GM23338 (cell line): ENCODE results near the gene AGAP1. TPM values are rescaled to one million over a fixed set of nuclear protein-coding genes. Genes with fewer than 3 reads are reported as not detected.

ENCODE experiments used
- EZH2 ChIP-seq: fragments of 200-600 bp; sonication (generic); IDR thresholded peaks from one replicate; pipeline ENCODE4 v1.8.0; 2017; ENCODE audit warnings: antibody characterized with exemption, mild to moderate bottlenecking, low read depth; ENCODE audit not compliant: unreplicated experiment
- EZH2phosphoT487 ChIP-seq: fragments of 200-600 bp; sonication (generic); IDR thresholded peaks from one replicate; pipeline ENCODE4 v1.8.1; 2018; ENCODE audit warnings: antibody characterized with exemption; ENCODE audit not compliant: unreplicated experiment
- JUNB ChIP-seq: IDR thresholded peaks from one replicate; pipeline ENCODE4 v1.6.1; 2016; ENCODE audit warnings: antibody characterized with exemption; ENCODE audit not compliant: unreplicated experiment
- POLR2AphosphoS5 ChIP-seq: IDR thresholded peaks from 2 replicates; pipeline ENCODE4 v1.6.1; 2016; ENCODE audit warnings: antibody characterized with exemption, low read depth
- STAT1 ChIP-seq: IDR thresholded peaks from one replicate; pipeline ENCODE4 v1.6.1; 2016; ENCODE audit warnings: antibody characterized with exemption; ENCODE audit not compliant: unreplicated experiment
- polyA plus RNA-seq: library from polyadenylated mRNA; unstranded; fragments of >200 nt; fragmentation: Nextera tagmentation; extraction: Ambion mirVana; gene quantifications from 2 replicates; pipeline ENCODE4 v1.2.1, GENCODE V29; 2016
- total RNA-seq: library from RNA; depleted of rRNA; stranded (reverse); fragments of >200 nt; shearing (Covaris generic); gene quantifications from 2 replicates; pipeline ENCODE4 v1.2.3, GENCODE V29; 2014
- TF ChIP-seq, protein P1 (sequence below): fragments of 250-450 bp; sonication (Bioruptor Pico); IDR thresholded peaks from 2 replicates; pipeline ENCODE4 v1.5.0; 2020; ENCODE audit warnings: mild to moderate bottlenecking, moderate library complexity
- TF ChIP-seq, protein P2 (sequence below), 2 experiments: fragments of 200-600 bp in 1 of 2; sonication (generic) in 1 of 2; conservative IDR thresholded peaks; 2 replicates each; pipeline versions ENCODE4 v1.5.1 to v1.6.1; 2016 to 2017; ENCODE audit warnings: antibody characterized with exemption in 2 of 2, low read depth in 2 of 2, mild to moderate bottlenecking in 2 of 2, moderate library complexity in 1 of 2
- TF ChIP-seq, protein P3 (sequence below): IDR thresholded peaks from one replicate; pipeline ENCODE4 v1.6.1; 2018; ENCODE audit warnings: antibody characterized with exemption; ENCODE audit not compliant: unreplicated experiment

Gene AGAP1
- total and polyA plus RNA-seq, 2 experiments from 2014 or later = 13.3 to 27.9 TPM

DNA sequence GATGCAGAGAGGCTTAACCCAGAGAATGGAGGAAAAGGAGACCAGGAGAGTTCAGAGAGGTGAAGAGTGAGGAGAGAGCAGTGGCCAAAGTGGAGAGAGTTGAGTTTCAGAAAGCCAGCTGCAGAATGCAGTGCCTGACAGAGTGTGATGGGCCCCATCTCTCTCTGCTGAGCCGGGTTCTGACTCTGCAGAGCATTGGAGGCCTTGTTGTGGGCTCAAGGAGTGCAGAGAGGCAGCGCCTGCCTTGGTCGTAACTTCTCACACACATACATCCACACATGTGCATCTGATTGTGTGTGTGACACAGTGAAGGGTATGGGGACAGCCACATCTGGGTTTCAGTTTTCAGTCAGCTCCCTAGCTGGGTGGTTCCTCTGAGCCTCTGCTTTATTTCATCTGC lies 58.8 kb downstream of the AGAP1 start (continued):
- TF ChIP-seq, protein P1, sequence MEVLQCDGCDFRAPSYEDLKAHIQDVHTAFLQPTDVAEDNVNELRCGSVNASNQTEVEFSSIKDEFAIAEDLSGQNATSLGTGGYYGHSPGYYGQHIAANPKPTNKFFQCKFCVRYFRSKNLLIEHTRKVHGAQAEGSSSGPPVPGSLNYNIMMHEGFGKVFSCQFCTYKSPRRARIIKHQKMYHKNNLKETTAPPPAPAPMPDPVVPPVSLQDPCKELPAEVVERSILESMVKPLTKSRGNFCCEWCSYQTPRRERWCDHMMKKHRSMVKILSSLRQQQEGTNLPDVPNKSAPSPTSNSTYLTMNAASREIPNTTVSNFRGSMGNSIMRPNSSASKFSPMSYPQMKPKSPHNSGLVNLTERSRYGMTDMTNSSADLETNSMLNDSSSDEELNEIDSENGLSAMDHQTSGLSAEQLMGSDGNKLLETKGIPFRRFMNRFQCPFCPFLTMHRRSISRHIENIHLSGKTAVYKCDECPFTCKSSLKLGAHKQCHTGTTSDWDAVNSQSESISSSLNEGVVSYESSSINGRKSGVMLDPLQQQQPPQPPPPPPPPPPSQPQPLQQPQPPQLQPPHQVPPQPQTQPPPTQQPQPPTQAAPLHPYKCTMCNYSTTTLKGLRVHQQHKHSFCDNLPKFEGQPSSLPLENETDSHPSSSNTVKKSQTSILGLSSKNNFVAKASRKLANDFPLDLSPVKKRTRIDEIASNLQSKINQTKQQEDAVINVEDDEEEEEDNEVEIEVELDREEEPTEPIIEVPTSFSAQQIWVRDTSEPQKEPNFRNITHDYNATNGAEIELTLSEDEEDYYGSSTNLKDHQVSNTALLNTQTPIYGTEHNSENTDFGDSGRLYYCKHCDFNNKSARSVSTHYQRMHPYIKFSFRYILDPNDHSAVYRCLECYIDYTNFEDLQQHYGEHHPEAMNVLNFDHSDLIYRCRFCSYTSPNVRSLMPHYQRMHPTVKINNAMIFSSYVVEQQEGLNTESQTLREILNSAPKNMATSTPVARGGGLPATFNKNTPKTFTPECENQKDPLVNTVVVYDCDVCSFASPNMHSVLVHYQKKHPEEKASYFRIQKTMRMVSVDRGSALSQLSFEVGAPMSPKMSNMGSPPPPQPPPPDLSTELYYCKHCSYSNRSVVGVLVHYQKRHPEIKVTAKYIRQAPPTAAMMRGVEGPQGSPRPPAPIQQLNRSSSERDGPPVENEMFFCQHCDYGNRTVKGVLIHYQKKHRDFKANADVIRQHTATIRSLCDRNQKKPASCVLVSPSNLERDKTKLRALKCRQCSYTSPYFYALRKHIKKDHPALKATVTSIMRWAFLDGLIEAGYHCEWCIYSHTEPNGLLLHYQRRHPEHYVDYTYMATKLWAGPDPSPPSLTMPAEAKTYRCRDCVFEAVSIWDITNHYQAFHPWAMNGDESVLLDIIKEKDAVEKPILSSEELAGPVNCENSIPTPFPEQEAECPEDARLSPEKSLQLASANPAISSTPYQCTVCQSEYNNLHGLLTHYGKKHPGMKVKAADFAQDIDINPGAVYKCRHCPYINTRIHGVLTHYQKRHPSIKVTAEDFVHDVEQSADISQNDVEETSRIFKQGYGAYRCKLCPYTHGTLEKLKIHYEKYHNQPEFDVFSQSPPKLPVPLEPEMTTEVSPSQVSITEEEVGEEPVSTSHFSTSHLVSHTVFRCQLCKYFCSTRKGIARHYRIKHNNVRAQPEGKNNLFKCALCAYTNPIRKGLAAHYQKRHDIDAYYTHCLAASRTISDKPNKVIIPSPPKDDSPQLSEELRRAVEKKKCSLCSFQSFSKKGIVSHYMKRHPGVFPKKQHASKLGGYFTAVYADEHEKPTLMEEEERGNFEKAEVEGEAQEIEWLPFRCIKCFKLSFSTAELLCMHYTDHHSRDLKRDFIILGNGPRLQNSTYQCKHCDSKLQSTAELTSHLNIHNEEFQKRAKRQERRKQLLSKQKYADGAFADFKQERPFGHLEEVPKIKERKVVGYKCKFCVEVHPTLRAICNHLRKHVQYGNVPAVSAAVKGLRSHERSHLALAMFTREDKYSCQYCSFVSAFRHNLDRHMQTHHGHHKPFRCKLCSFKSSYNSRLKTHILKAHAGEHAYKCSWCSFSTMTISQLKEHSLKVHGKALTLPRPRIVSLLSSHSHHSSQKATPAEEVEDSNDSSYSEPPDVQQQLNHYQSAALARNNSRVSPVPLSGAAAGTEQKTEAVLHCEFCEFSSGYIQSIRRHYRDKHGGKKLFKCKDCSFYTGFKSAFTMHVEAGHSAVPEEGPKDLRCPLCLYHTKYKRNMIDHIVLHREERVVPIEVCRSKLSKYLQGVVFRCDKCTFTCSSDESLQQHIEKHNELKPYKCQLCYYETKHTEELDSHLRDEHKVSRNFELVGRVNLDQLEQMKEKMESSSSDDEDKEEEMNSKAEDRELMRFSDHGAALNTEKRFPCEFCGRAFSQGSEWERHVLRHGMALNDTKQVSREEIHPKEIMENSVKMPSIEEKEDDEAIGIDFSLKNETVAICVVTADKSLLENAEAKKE (CRISPR knock-in tag) = no peak
- no peak for TF ChIP-seq STAT1
- TF ChIP-seq EZH2phosphoT487 = no peak
- no peak for TF ChIP-seq JUNB
- no peak for TF ChIP-seq POLR2AphosphoS5
- TF ChIP-seq, protein P2, sequence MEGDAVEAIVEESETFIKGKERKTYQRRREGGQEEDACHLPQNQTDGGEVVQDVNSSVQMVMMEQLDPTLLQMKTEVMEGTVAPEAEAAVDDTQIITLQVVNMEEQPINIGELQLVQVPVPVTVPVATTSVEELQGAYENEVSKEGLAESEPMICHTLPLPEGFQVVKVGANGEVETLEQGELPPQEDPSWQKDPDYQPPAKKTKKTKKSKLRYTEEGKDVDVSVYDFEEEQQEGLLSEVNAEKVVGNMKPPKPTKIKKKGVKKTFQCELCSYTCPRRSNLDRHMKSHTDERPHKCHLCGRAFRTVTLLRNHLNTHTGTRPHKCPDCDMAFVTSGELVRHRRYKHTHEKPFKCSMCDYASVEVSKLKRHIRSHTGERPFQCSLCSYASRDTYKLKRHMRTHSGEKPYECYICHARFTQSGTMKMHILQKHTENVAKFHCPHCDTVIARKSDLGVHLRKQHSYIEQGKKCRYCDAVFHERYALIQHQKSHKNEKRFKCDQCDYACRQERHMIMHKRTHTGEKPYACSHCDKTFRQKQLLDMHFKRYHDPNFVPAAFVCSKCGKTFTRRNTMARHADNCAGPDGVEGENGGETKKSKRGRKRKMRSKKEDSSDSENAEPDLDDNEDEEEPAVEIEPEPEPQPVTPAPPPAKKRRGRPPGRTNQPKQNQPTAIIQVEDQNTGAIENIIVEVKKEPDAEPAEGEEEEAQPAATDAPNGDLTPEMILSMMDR (conservative IDR thresholded peaks at IDR 0.05; ENCODE audit: low read depth in 2 of 2) = no peak
- TF ChIP-seq, protein P3, sequence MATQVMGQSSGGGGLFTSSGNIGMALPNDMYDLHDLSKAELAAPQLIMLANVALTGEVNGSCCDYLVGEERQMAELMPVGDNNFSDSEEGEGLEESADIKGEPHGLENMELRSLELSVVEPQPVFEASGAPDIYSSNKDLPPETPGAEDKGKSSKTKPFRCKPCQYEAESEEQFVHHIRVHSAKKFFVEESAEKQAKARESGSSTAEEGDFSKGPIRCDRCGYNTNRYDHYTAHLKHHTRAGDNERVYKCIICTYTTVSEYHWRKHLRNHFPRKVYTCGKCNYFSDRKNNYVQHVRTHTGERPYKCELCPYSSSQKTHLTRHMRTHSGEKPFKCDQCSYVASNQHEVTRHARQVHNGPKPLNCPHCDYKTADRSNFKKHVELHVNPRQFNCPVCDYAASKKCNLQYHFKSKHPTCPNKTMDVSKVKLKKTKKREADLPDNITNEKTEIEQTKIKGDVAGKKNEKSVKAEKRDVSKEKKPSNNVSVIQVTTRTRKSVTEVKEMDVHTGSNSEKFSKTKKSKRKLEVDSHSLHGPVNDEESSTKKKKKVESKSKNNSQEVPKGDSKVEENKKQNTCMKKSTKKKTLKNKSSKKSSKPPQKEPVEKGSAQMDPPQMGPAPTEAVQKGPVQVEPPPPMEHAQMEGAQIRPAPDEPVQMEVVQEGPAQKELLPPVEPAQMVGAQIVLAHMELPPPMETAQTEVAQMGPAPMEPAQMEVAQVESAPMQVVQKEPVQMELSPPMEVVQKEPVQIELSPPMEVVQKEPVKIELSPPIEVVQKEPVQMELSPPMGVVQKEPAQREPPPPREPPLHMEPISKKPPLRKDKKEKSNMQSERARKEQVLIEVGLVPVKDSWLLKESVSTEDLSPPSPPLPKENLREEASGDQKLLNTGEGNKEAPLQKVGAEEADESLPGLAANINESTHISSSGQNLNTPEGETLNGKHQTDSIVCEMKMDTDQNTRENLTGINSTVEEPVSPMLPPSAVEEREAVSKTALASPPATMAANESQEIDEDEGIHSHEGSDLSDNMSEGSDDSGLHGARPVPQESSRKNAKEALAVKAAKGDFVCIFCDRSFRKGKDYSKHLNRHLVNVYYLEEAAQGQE = no peak
- TF ChIP-seq EZH2 = no peak
